C1 segment of cervical spinal cord (tissue), 14 donors: ENCODE measurements around the gene ZNF236.
"Not testable (repeated sequence)": the region's sequence is repeated elsewhere in the genome, so short reads cannot be mapped to it uniquely, and the experiment has no call there.

Experiments
- DNase-seq, 14 donors: peaks; one replicate each; lab custom pipeline; 2025; lab: John Stamatoyannopoulos, UW

The ZNF236 gene

DNA sequence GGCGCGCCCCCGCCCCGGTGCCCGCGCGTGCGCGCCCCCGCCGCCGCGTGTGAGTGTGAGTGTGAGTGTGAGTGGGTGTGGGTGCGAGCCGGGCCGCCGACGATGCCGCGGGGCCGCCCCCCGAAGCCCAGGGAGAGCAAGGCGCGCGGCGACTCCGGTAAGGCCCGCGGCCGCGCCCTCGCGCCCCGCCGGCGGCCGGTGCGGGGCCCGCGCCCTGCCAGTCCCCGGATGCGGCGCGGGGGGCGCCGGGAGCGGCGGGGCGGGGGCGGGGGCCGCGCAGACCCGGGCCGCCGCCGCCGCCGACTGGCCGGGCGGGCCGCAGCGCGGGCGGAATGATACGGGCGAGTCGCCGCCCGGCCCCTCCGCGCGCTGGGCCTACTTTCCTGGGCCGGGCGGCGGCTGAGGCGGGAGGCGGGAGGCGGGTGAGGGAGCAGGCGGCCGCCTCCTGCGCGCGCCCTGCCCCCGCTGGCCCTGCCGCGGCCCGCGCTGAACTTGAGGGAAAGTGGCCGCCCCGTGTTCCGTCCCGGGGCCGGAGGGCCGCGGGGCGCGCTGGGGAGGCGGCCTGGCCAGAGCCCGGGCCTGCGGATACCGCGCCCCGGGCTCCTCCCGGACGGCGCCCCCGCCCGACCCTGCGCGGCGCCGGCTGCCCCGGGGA is at the start of gene ZNF236:
Gene ZNF236 (plus strand): TSS at position 52 of the 655 bp plus-strand sequence. CDS start 51 bp downstream, at position 103.
- DNase-seq: peak in 11 of 14 donors; percentile 40 to 85 (median 64)

DNA sequence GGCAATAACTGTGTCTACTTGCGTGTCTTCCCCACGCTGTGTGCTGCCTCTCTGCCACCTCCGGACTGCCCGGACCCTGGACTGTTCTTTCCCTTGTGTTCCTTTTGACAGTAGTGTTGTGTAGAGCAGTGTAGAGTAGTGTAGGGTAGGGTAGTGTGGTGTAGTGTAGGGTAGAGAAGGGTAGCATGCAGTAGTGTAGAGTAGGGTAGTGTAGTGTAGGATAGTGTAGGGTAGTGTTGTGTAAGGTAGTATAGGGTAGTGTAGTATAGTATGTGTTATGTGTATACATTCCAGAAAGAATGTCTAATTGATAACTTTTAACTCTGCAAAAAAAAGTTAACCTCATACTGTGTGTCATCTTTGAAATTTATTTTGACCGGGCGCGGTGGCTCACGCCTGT is 49.7 kb upstream of the ZNF236 start:
- no peak for DNase-seq

DNA sequence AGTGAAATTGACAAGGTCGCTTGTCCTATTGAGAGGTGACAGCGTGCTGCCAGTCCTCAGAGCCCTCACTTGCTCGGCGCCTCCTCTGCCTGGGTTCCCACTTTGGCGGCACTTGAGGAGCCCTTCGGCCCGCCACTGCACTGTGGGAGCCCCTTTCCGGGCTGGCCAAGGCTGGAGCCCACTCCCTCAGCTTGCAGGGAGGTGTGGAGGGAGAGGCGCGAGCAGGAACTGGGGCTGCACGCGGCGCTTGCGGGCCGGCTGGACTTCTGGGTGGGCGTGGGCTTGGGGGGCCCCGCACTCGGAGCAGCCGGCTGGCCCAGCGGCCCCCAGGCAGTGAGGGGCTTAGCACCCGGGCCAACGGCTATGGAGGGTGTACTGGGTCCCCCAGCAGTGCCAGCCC is 45.3 kb upstream of the ZNF236 start:
- DNase-seq: not testable (repeated sequence)

DNA sequence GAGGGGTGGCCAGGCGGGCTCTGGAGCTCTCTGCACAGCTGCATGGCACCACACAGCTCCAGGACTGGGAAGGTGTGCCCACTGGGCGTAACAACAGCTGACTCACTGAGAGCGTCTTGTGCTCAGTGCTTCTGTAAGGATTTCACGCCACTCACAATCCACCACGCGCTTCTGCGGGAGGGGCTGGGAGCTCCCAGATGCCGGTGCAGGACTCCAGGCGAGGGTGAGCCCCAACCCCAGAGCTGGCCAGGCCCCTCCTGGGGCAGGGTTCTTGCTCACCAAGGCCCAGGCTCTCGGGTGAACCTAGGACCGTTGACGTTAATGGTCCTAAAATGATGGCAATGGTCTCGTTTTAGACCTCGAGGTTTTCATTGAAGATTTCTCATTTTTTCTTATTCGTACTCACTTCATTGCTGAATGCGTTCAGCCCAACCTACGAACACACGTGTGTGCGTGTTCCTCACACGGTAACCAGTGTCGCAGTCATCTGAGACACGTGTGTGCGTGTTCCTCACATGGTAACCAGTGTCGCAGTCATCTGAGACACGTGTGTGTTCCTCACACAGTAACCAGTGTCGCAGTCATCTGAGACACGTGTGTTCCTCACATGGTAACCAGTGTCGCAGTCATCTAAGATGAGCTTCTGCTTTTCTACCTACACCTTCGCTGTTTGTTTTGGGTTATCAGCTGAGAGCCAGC is 38.4 kb upstream of the ZNF236 start:
- DNase-seq: no peak

DNA sequence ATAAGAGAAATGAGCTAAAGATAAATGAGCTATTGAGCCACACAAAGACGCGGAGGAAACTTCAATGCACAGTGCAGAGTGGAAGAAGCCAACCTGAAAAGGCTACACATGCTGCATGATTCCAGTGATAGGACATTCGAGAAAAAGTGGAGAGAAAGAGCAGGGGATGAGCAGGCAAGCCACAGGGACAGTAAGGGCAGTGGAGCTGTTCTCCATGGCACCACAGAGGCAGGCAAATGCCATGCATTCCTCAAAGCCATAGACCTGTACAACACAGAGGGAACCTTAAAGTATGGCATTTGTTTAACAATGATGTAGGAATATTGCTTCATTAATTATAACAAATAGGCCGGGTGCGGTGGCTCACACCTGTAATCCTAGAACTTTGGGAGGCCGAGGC is 36.5 kb upstream of the ZNF236 start:
- no peak for DNase-seq

DNA sequence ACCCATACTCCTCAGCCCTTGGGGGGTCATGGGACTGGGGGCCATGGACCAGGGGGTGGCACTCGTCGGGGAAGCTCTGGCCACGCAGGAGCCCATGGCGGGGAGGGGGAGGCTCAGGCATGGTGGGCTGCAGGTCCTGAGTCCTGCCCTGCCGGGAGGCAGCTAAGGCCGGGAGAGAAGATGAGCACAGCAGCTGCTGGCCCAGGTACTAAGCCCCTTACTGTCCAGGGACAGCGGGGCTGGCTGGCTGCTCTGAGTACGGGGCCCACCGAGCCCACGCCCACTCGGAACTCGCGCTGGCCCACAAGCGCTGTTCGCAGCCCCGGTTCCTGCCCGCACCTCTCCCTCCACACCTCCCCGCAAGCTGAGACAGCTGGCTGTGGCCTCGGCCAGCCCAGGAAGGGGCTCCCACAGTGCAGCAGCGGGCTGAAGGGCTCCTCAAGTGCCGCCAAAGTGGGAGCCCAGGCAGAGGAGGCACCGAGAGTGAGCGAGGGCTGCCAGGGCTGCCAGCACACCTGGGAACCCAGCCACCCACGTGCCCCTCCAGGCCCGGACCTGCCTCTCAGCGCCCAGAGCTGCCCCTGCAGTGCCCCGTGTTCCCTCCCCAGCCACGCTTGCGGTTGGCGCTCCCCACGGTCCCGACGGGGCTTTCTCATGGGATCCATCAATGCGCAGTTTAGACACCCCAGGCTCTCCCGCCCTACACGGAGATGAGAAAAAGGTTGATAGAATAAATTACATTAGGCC is 33.6 kb upstream of the ZNF236 start:
- no peak for DNase-seq

DNA sequence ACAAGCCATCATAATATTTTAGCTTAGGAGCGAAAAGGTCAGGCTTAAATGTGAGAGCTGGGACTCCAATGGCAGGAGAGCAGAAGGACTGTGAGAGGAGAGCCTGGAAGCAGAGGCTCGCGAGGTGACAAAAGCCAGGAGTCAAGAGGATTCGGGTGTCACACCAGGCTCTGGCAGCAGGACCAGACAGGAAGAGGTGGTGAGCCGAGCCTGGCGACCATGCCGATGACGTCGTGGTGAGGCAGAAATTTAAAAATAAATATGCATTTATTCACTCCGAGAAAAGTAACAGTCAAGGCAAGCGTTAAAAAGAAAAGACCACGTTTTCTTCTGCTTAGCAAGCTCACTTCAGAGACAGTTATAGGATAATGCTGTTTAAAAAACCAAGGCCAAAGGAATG is 31.3 kb upstream of the ZNF236 start:
- DNase-seq: no peak

DNA sequence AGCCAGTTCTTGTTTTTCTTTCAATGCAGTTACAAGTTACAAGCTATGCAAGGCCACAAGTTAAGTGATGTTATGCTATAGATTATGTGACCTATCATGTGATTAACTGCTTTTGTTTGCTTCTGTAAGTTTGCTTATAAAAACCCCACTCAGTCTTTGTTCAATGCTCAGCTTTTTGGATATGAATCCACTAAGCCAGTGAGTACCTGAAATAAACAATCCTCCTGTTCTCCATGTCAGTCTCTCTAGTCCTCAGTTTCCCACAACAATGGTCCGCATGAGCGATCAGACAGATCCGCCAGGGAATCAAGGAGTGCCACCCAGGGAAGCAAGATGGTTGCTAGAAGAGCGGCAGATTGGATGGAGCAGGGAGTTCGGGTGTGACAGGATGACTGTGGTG is 30.7 kb upstream of the ZNF236 start:
- DNase-seq: no peak

DNA sequence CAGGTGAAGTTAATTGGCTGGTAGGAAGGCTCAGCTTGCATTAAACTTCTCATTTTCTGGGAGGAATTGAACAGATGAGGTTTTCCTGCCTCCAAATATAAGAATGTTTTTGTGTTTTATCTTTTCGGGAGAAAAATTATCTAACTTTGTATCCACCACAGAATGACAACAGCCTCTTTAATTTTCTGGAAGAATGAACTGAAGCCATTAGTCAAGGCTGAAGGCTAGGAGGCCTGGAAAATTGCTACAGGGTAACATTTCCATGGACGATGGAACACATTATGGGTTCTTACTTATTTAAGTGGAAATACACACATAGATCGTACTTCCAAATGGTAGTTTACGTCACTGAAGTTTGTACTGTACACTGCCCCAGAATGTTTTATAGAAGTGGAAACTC is 28.0 kb upstream of the ZNF236 start:
- no peak for DNase-seq

DNA sequence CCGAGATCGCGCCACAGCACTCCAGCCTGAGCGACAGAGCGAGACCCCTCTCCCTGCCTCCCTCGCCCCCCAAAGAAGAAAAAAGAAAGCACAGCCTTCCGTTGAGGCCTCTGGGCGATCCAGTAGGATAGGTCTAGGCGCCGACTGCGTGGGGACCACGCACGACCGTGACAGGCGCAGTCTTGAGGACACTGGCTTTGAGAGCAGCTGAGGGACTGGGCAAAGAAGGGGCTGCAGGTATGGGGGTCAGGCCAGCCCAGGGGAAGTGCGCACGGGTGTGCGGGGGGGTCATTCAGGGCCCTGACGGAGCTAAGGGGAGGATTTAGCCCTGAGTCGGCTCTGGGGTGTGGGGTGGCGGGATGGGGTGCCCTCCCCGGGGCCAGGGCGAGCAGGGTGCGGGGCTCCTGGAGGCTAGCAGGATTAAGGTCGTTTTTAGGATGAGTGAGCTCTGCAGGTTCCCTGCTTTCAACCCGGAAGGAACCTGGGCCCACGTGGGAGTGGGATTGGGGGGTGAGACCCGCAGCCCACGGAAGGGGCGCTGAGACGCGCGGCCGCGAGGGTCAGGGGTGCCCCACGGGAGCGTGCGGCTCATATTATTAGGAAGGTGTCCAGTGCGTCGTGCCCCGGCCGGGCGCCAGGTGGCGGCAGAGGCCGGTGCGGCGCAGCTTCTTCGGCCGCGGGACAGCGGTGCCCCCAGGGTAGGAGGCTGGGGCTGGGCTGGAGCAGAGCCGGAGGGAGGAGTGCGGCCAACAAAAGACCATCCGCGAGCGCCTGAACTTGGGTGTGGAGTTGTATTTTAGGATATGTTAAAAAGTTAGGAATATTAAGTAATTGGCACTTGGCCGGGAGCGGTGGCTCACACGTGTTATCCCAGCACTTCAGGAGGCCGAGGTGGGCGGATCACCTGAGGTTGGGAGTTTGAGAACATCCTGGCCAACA is 20.5 kb upstream of the ZNF236 start:
- DNase-seq: peak in 6 of 14 donors; percentile 3 to 47 (median 6)

DNA sequence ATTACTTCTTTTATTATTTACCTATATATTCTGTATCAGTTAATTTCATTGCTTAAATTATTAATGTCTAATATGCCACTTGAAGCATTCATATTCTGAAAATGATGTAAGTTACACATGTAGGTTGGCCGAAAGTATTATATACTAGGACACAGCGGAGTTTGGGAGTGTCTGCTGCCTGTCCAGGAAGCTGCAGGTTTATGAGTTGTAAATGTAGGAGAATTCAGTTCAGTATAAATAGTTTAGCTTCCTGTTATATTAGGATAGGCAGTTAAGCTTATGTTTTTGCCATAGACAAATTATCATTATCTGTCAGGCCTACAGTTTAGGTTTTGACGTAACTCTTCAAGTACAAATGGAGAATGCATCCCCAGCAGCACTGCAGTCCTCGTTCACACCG is 18.9 kb upstream of the ZNF236 start:
- DNase-seq: no peak

DNA sequence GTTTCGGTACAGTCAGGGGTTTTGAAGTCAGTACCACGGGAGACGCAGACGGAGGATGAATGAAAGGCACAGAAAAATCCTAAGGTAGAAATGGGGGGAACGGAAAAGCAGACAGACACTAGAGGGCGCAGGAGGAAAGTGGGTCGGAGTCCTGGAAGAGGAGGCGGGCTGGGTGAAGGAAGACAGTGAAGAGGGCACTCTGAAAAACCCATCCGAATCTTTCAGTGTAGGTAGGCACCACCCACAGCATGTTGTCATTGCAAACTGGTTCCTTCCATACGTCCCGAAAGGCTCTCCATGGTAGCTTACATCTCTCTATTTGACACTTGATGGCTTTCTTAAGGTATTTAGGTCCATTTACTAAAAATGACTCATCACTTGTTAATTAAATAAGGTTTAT is 18.5 kb upstream of the ZNF236 start:
- DNase-seq: peak in 11 of 14 donors; percentile 20 to 45 (median 36)

DNA sequence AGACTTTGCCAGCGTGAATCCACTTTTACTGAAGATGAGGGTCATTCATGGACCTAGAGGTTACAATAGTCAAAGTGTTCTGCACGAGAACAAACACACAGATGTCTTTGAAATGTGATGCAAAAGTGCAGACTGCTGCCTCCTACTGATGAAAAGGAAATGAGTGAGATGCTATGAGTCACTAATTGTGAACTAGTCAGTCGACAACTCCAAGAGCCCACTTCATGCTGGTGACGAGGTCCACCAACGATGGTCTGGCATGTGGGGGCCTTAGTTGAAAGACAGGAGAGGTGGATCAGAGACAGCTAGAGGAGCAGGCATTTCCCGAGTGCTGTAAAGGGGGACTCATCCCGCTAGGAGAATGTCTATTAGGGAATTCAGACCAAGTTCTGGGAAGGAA is 17.1 kb upstream of the ZNF236 start:
- no peak for DNase-seq

DNA sequence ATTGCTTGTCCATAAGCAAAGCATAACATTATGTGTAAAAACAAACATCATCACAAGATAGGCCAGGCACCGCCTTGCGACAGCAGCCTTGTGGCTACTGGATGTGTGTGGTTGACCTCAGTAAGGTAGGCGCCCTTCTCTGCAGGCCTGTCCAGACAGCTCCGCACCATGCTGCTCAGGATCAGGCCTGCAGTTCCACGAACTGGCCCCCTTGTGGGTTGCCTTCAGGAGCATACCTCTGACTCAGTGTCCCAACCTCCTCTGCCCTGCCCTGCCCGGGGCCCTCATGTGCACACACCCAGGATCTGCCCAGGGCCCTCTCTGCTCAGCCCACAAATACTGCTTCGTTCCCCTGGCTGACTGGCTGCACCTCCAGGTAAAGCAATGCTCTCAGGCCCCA is 16.1 kb upstream of the ZNF236 start:
- no peak for DNase-seq

DNA sequence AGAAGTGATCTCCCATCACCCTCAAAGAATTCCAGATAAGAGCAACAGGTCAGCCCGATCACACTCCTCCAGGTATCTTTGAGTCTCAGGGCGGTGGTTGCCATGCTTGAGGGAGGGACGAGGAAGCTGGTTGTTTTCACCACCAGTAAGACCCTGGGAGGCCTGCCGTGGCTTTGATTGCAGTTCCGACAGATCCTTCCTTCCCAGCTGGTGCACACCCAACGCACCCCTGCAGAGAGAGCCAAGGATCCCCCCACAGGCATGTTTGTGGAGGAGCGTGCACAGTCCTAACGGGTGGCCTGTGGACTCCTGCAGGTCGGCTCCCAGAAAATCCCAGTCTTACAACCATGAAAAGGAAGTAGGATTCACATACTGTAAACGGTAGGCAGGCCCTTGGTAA is 13.8 kb upstream of the ZNF236 start:
- DNase-seq: no peak

DNA sequence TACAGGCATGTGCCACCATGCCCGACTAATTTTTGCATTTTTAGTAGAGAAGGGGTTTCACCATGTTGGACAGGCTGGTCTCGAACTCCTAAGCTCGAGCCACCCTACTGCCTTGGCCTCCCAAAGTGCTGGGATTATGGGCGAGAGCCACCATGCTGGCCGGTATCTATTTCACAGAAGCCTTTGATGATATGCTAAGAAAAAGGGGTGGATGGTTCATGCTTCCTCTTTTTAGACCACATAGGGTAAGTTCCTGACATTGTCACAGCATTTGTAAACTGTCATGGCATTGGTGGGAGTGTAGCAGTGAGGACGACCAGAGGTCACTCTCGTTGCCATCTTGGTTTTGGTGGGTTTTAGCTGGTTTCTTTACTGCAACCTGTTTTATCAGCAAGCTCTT is 10.8 kb upstream of the ZNF236 start:
- not testable (repeated sequence) for DNase-seq

DNA sequence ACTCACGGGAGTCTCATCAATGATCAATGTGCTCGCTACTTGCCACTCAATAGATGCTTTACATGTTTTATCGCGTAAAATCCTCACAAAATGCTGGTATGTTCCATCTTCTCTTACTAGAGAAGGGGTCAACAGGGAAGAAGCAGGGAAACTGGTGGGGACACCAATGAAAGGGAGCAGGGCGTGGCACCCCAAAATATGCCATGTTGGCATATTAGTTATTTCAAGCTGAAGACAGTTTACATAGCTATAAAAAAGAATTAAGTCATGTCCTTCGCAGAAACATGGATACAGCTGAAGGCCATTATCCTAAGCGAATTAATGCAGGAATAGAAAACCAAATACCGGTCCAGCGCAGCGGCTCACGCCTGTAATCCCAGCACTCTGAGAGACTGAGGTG is 8.1 kb upstream of the ZNF236 start:
- no peak for DNase-seq

DNA sequence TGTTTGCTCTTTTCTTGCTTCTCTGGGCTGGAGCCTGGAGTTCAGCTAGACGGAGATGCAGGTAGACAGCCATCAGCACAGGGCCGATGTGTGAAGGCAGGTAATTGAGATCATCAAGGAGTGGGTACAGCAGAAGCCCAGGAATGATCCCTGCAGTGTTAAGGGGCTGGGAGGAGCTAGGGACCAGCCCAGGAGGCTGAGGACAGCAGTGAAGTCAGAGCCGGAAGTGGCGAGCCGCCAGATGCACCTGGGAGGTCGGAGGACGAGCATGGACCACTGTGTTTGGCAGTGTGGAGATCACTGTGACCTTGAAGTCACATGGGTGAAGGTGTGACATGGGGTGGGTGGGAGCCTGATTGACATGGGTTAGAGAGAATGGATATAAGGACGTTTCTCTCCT is 6.2 kb upstream of the ZNF236 start:
- DNase-seq: no peak

DNA sequence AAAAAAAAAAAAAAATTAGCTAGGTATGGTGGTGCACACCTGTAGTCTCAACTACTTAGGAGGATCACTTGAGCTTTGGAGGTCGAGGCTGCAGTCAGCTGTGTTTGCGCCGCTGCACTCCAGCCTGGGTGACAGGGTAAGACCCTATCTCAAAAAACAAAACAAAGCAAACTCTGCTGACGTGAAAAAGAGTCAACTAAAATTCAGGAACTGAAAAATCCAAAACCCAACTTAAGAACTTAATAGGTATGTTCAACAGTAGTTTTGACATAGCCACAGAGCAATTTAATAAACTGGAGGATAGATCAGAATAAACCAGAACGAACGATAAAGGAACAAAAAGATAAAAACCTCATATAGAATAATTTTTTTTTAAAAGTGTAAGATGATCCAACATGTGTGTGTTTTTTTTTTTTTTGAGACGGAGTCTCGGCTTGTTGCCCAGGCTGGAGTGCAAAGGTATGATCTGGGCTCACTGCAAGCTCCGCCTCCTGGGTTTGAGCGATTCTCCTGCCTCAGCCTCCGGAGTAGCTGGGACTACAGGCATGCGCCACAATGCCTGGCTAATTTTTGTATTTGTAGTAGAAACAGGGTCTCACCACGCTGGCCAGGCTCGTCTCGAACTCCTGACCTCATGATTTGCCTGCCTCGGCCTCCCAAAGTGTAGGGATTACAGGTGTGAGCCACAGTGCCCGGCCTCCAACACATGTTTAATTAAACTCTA is 4.3 kb upstream of the ZNF236 start:
- DNase-seq: no peak

DNA sequence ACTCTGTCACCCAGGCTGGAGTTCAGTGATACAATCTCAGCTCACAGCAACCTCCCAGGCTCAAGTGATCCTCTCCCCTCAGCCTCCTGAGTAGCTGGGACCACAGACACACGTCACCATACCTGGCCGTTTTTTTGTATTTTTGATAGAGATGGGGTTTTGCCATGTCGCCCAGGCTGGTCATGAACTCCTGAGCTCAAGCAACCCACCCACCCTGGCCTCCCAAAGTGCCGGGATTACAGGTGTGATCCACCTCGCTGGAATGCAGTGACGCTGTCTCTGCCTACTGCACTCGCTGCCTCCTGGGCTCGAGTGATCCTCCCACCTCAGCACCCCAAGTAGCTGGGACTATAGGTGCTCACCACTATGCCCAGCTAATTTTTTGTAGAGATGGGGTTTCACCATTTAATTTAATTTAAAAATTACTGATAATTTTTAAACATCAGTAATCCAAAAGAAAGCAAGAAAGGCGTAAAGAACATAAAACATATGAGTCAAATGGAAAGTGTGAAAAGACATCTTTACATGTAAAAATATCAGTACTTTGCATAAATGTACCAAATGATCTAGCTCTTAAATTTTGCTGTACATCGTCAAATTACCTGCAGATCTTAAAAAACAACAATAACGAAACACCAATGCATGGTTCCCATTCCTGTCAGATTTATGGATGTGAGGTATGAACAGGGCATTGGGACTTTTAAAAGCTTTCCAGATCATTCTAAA is 2.8 kb upstream of the ZNF236 start:
- DNase-seq: no peak
